SU-DHL-6 (cell line): ENCODE data around the gene TNRC6B.

Source experiments
- H2AFZ ChIP-seq: fragments of 200-600 bp; sonication (generic); 2 replicates; pipeline ENCODE4 v1.6.1; 2014; ENCODE audit warnings: low read depth, mild to moderate bottlenecking, moderate library complexity, mixed read lengths, antibody characterized with exemption, low read length; ENCODE audit not compliant: severe bottlenecking
- H3F3A ChIP-seq: fragments of 200-600 bp; shearing (Covaris generic); 2 replicates; pipeline ENCODE4 v1.6.0; 2016; ENCODE audit warnings: antibody characterized with exemption, mild to moderate bottlenecking; ENCODE audit not compliant: insufficient read depth
- H3K27ac ChIP-seq: fragments of 200-600 bp; sonication (generic); 2 replicates; pipeline ENCODE4 v1.5.1; 2016; ENCODE audit warnings: low read depth, mild to moderate bottlenecking, low read length, moderate library complexity, mixed read lengths
- H3K27me3 ChIP-seq: fragments of 200-600 bp; sonication (generic), shearing (Covaris generic); 2 replicates; pipeline ENCODE4 v1.6.0; 2014; ENCODE audit warnings: mild to moderate bottlenecking, low read length
- H3K36me3 ChIP-seq: fragments of 200-600 bp; sonication (generic); 2 replicates; pipeline ENCODE4 v1.6.1; 2014; ENCODE audit warnings: mild to moderate bottlenecking, low read length, mixed read lengths
- H3K4me2 ChIP-seq: fragments of 300-600, 200-600 bp; shearing (Covaris generic), sonication (generic); 2 replicates; pipeline ENCODE4 v1.6.0; 2014; ENCODE audit warnings: low read length, low read depth, mild to moderate bottlenecking; ENCODE audit not compliant: poor library complexity, severe bottlenecking
- H3K4me3 ChIP-seq: fragments of 200-600 bp; sonication (generic); 2 replicates; pipeline ENCODE4 v1.5.1; 2014; ENCODE audit warnings: antibody characterized with exemption, low read length, mild to moderate bottlenecking, mixed read lengths; ENCODE audit not compliant: insufficient read depth, poor library complexity, severe bottlenecking
- H3K79me2 ChIP-seq: fragments of 200-600 bp; sonication (generic); 2 replicates; pipeline ENCODE4 v1.6.1; 2014; ENCODE audit warnings: mild to moderate bottlenecking, low read length, moderate library complexity; ENCODE audit not compliant: insufficient read depth
- H3K9ac ChIP-seq: fragments of 200-600 bp; sonication (generic); 2 replicates; pipeline ENCODE4 v1.7.0; 2014; ENCODE audit warnings: mild to moderate bottlenecking, low read length
- H3K9me2 ChIP-seq: fragments of 200-600 bp; sonication (generic); replicated peaks from 2 replicates; pipeline ENCODE4 v1.6.1; 2014; ENCODE audit warnings: low read length; ENCODE audit not compliant: insufficient read depth
- H3K9me3 ChIP-seq: fragments of 200-600 bp; sonication (generic); 2 replicates; pipeline ENCODE4 v1.6.1; 2014; ENCODE audit warnings: low read length, mixed read lengths; ENCODE audit not compliant: insufficient read depth
- H4K20me1 ChIP-seq: fragments of 200-600 bp; sonication (generic); 2 replicates; pipeline ENCODE4 v1.6.1; 2014; ENCODE audit warnings: low read depth, mild to moderate bottlenecking, antibody characterized with exemption, low read length, moderate library complexity, mixed read lengths
- EZH2phosphoT487 ChIP-seq: fragments of 200-600 bp; sonication (generic), shearing (Covaris generic); conservative IDR thresholded peaks from 2 replicates; pipeline ENCODE4 v1.6.1; 2018; ENCODE audit warnings: mild to moderate bottlenecking, antibody characterized with exemption, low read length, moderate library complexity, mixed read lengths
- TF ChIP-seq, protein P1 (sequence below): fragments of 200-600 bp; sonication (generic); IDR thresholded peaks from one replicate; pipeline ENCODE4 v1.5.1; 2017; ENCODE audit warnings: antibody characterized with exemption, mild to moderate bottlenecking, low read length, moderate library complexity; ENCODE audit not compliant: insufficient read depth, poor library complexity, severe bottlenecking

Gene TNRC6B

DNA sequence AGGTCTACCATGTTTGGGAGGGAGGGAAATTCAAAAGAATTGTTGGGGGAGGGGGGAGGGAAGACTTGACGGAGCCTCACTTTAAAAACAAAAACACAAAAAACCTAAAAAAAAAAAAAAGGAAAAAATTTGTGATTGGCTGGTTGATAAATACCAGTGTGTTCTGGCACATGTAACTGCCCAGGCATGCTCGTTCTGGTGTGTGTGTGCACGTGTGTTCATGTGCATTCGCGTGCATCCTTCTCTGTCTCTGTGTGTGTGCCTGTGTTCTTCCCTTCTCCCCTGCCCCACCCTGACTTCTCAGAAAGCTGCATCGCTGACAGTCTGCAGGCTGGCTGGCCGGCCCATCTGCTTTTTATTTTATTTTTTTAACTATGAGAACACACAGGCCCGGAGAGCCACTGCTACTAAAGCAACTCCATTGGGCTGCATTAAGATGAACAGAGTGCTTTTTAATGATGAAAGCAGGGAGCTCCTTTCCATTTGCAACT is 146.0 kb downstream of the TNRC6B start:
- H3K9me2 ChIP-seq: no peaks in the 10 kb centered on the region
- H3K27ac ChIP-seq: no peak overlapping the region
- H2AFZ ChIP-seq: no peak overlapping the region
- TF ChIP-seq, protein P1, sequence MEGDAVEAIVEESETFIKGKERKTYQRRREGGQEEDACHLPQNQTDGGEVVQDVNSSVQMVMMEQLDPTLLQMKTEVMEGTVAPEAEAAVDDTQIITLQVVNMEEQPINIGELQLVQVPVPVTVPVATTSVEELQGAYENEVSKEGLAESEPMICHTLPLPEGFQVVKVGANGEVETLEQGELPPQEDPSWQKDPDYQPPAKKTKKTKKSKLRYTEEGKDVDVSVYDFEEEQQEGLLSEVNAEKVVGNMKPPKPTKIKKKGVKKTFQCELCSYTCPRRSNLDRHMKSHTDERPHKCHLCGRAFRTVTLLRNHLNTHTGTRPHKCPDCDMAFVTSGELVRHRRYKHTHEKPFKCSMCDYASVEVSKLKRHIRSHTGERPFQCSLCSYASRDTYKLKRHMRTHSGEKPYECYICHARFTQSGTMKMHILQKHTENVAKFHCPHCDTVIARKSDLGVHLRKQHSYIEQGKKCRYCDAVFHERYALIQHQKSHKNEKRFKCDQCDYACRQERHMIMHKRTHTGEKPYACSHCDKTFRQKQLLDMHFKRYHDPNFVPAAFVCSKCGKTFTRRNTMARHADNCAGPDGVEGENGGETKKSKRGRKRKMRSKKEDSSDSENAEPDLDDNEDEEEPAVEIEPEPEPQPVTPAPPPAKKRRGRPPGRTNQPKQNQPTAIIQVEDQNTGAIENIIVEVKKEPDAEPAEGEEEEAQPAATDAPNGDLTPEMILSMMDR: no peak
- TF ChIP-seq EZH2phosphoT487: no peak
- no peaks in the 10 kb centered on the region for H3K79me2 ChIP-seq
- no peak overlapping the region for H3K9ac ChIP-seq
- H3F3A ChIP-seq: peaks cover 3% of the 10 kb centered on the region; the same call in 1 of the 2 replicates
- H3K4me2 ChIP-seq: no peak overlapping the region
- H3K36me3 ChIP-seq: no peaks in the 10 kb centered on the region; the same call in 1 of the 2 replicates
- no peaks in the 10 kb centered on the region for H3K9me3 ChIP-seq
- no peaks in the 10 kb centered on the region for H3K27me3 ChIP-seq
- H4K20me1 ChIP-seq: no peaks in the 10 kb centered on the region
- no peak overlapping the region for H3K4me3 ChIP-seq

DNA sequence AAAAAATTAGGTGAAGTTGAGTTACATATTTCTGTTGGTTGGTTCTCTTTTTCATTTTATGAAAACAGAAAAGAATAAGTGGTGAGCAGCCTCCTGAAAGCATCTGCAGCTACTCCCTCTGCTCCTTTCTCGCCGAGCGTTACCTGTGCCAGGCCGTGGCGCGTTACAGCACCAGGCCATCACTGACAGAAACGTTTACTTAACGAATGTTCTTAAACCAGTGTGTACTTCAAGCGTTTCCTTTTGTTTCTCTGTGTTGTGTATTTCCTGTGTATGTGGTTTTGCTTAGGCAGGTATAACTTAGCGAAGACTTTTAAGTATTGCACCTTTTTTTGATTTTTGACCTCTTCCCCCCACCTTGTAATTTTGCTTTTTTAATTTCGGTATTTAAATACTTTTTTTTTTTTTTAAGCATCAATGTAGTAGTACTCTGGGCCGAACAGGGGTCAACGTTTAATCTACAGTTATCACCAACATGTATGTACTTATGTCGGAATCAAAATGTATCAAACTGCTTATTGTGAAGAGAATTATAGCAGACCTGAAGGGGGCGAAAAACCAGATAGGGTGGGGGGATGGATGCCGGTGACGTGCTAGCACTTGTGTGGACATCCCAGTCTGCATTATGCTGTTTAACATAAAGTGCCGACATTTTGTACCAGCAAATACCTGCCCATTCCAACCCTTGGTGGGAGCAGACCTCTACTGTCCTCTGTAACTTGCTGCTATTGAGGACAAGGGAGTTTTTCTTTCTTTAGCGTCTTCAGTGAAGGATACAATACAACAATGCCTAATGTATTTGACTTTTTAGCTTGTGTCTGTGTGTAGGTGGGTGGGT is 147.0 kb downstream of the TNRC6B start:
- no peaks in the 10 kb centered on the region for H3K27me3 ChIP-seq
- H3K36me3 ChIP-seq: no peaks in the 10 kb centered on the region; the same call in 1 of the 2 replicates
- TF ChIP-seq, protein P1: no peak
- TF ChIP-seq EZH2phosphoT487: no peak
- peaks cover 3% of the 10 kb centered on the region; the same call in 1 of the 2 replicates for H3F3A ChIP-seq
- H3K27ac ChIP-seq: no peak overlapping the region
- H3K9me2 ChIP-seq: no peaks in the 10 kb centered on the region
- no peaks in the 10 kb centered on the region for H3K79me2 ChIP-seq
- H2AFZ ChIP-seq: no peak overlapping the region
- H3K4me3 ChIP-seq: no peak overlapping the region
- no peaks in the 10 kb centered on the region for H4K20me1 ChIP-seq
- H3K9ac ChIP-seq: no peak overlapping the region
- no peaks in the 10 kb centered on the region for H3K9me3 ChIP-seq
- H3K4me2 ChIP-seq: no peak overlapping the region

DNA sequence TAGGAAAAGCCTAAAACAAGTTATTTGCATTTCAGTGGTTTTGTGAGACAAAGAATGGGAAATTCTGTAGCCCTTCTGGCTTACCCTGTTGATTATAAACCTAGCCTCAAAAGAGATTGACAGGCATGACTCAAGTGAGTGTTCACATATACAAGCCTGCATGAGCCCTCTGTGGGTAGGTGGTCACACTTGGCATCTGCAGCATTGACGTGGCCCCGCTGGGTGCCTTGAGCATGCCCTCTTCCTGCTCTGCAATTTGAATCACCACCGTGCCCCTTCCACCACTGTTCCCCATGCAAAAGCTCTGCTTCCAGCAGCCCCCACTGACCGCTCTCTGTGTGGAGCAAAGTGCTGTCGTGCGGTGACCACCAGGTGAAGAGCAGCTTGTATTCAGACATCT is 147.6 kb downstream of the TNRC6B start:
- Histone ChIP-seq H3F3A (peaks cover 3% of the 10 kb centered on the region; the same call in 1 of the 2 replicates), H3K79me2 (no peaks in the 10 kb centered on the region), H3K9me3 (no peaks in the 10 kb centered on the region), H3K4me3 (no peak overlapping the region), H3K27ac (no peak overlapping the region), H3K9ac (no peak overlapping the region), H3K9me2 (no peaks in the 10 kb centered on the region), H3K36me3 (no peaks in the 10 kb centered on the region; the same call in 1 of the 2 replicates), H2AFZ (no peak overlapping the region), H3K4me2 (no peak overlapping the region), H3K27me3 (no peaks in the 10 kb centered on the region), H4K20me1 (no peaks in the 10 kb centered on the region)
- no peak for TF ChIP-seq EZH2phosphoT487
- TF ChIP-seq, protein P1: no peak
